Neural progenitor cell (in vitro differentiated cells): ENCODE data around the gene ADAMTS20. TPM values are rescaled to one million over a fixed set of nuclear protein-coding genes. Genes with fewer than 3 reads are reported as not detected.

Source experiments
- DNase-seq: peaks from one replicate; pipeline ENCODE4 v3.0.0-alpha.2; 2016; ENCODE audit warnings: low spot score
- H2AFZ ChIP-seq: fragments of 200-600 bp; sonication (generic); replicated peaks from 2 replicates; pipeline ENCODE4 v1.6.1; 2016; ENCODE audit warnings: antibody characterized with exemption
- H3F3A ChIP-seq: fragments of 200-600 bp; sonication (generic); 2 replicates; pipeline ENCODE4 v1.6.1; 2016; ENCODE audit warnings: antibody characterized with exemption, low read depth
- H3K27ac ChIP-seq: fragments of 200-600 bp; sonication (generic); 2 replicates; pipeline ENCODE4 v1.5.1; 2016; ENCODE audit warnings: mild to moderate bottlenecking
- H3K27me3 ChIP-seq: fragments of 200-600 bp; sonication (generic); 2 replicates; pipeline ENCODE4 v1.6.1; 2016; ENCODE audit warnings: mild to moderate bottlenecking, moderate library complexity
- H3K36me3 ChIP-seq: fragments of 200-600 bp; sonication (generic); 2 replicates; pipeline ENCODE4 v1.5.1; 2016
- H3K4me1 ChIP-seq: fragments of 200-600 bp; sonication (generic); 2 replicates; pipeline ENCODE4 v1.6.1; 2016; ENCODE audit warnings: mixed run types
- H3K4me2 ChIP-seq: fragments of 200-600 bp; sonication (generic); 2 replicates; pipeline ENCODE4 v1.6.1; 2016
- H3K4me3 ChIP-seq: fragments of 200-600 bp; sonication (generic); 2 replicates; pipeline ENCODE4 v1.5.1; 2016
- H3K79me2 ChIP-seq: fragments of 200-600 bp; sonication (generic); 2 replicates; pipeline ENCODE4 v1.6.1; 2016; ENCODE audit warnings: low read depth
- H3K9ac ChIP-seq: fragments of 200-600 bp; sonication (generic); 2 replicates; pipeline ENCODE4 v1.6.1; 2016
- H3K9me3 ChIP-seq: fragments of 200-600 bp; sonication (generic); 2 replicates; pipeline ENCODE4 v1.5.1; 2016; ENCODE audit warnings: low read depth
- H4K20me1 ChIP-seq: fragments of 200-600 bp; sonication (generic); 2 replicates; pipeline ENCODE4 v1.6.1; 2016; ENCODE audit warnings: low read depth
- H3K27ac Mint-ChIP-seq: 3 replicates; pipeline ENCODE4 v1.8.0; 2021; ENCODE audit warnings: mixed read lengths
- H3K27me3 Mint-ChIP-seq: 2 replicates; pipeline ENCODE4 v1.8.0; 2022; ENCODE audit warnings: low read depth, mild to moderate bottlenecking, inconsistent platforms, moderate library complexity, mixed read lengths; ENCODE audit not compliant: insufficient read depth
- H3K36me3 Mint-ChIP-seq: 3 replicates; pipeline ENCODE4 v1.8.0; 2021; ENCODE audit warnings: mixed read lengths
- H3K4me1 Mint-ChIP-seq: 3 replicates; pipeline ENCODE4 v1.8.0; 2021; ENCODE audit warnings: mixed read lengths
- H3K4me3 Mint-ChIP-seq: 3 replicates; pipeline ENCODE4 v1.8.0; 2021; ENCODE audit warnings: mild to moderate bottlenecking, moderate library complexity, mixed read lengths
- H3K9me3 Mint-ChIP-seq: 3 replicates; pipeline ENCODE4 v1.8.0; 2020; ENCODE audit warnings: mixed read lengths
- CTCF ChIP-seq: fragments of 200-600 bp; sonication (generic); IDR thresholded peaks from 2 replicates; pipeline ENCODE4 v1.5.1; 2017; ENCODE audit warnings: antibody characterized with exemption, mild to moderate bottlenecking
- EZH2 ChIP-seq: fragments of 200-600 bp; sonication (generic); IDR thresholded peaks from 2 replicates; pipeline ENCODE4 v1.6.1; 2017; ENCODE audit warnings: antibody characterized with exemption, mild to moderate bottlenecking, moderate library complexity
- EZH2phosphoT487 ChIP-seq: fragments of 200-600 bp; sonication (generic); IDR thresholded peaks from 2 replicates; pipeline ENCODE4 v1.6.1; 2017; ENCODE audit warnings: antibody characterized with exemption
- total RNA-seq: library from RNA; depleted of rRNA; stranded (reverse); fragments of >200 nt; gene quantifications from 2 replicates; pipeline ENCODE4 v1.2.3, GENCODE V29; 2015; ENCODE audit warnings: low replicate concordance

ADAMTS20 gene
- total RNA-seq, 1 donor from 2014 or later, result 10.9 TPM

GRCh38 chr12:43381879-43382278, 170.1 kb downstream of the ADAMTS20 start:
- Histone ChIP-seq H3K4me2 (no peak overlapping the region), H3K9me3 (peaks cover 6% of the 10 kb centered on the region), H3K4me3 (no peak overlapping the region), H3K79me2 (no peaks in the 10 kb centered on the region), H3K36me3 (no peaks in the 10 kb centered on the region), H3K27ac (no peak overlapping the region), H3K27me3 (no peaks in the 10 kb centered on the region), H3K4me1 (no peaks in the 10 kb centered on the region), H4K20me1 (no peaks in the 10 kb centered on the region), H3K9ac (no peak overlapping the region), H2AFZ (no peak overlapping the region), H3F3A (no peaks in the 10 kb centered on the region)
- H3K27me3 Mint-ChIP-seq, result no peaks in the 10 kb centered on the region
- H3K9me3 Mint-ChIP-seq, result peaks cover 34% of the 10 kb centered on the region
- DNase-seq, result no peak
- H3K4me3 Mint-ChIP-seq, result no peak overlapping the region
- no peak overlapping the region for H3K27ac Mint-ChIP-seq
- H3K4me1 Mint-ChIP-seq, result no peaks in the 10 kb centered on the region
- TF ChIP-seq EZH2, result no peak
- no peak for TF ChIP-seq CTCF
- TF ChIP-seq EZH2phosphoT487, result no peak
- H3K36me3 Mint-ChIP-seq, result peaks cover 15% of the 10 kb centered on the region

- Histone ChIP-seq H3K27me3 (no peaks in the 10 kb centered on the region), H3K4me1 (no peaks in the 10 kb centered on the region), H3K36me3 (no peaks in the 10 kb centered on the region), H3K9me3 (peaks cover 6% of the 10 kb centered on the region), H2AFZ (no peak overlapping the region), H3F3A (no peaks in the 10 kb centered on the region), H3K4me2 (no peak overlapping the region), H4K20me1 (no peaks in the 10 kb centered on the region), H3K79me2 (no peaks in the 10 kb centered on the region), H3K4me3 (no peak overlapping the region), H3K9ac (no peak overlapping the region), H3K27ac (no peak overlapping the region)
- Mint-ChIP-seq H3K36me3 (peaks cover 6% of the 10 kb centered on the region), H3K4me1 (no peaks in the 10 kb centered on the region), H3K4me3 (no peak overlapping the region), H3K27ac (no peak overlapping the region), H3K9me3 (peaks cover 13% of the 10 kb centered on the region), H3K27me3 (no peaks in the 10 kb centered on the region)
- TF ChIP-seq EZH2phosphoT487 (no peak), CTCF (no peak)
- DNase-seq, result no peak
Observed at GRCh38 chr12:43378448-43378847, 173.6 kb downstream of the ADAMTS20 start.

GRCh38 chr12:43370263-43370662, 181.7 kb downstream of the ADAMTS20 start:
- Mint-ChIP-seq H3K4me3 (no peak overlapping the region), H3K27ac (no peak overlapping the region), H3K27me3 (no peaks in the 10 kb centered on the region), H3K4me1 (no peaks in the 10 kb centered on the region), H3K9me3 (no peaks in the 10 kb centered on the region), H3K36me3 (no peaks in the 10 kb centered on the region)
- DNase-seq, result no peak
- Histone ChIP-seq H2AFZ (no peak overlapping the region), H3K4me3 (no peak overlapping the region), H3K9ac (no peak overlapping the region), H3K27me3 (no peaks in the 10 kb centered on the region), H3K4me1 (no peaks in the 10 kb centered on the region), H3F3A (no peaks in the 10 kb centered on the region), H3K4me2 (no peak overlapping the region), H3K9me3 (no peaks in the 10 kb centered on the region), H3K27ac (no peak overlapping the region), H3K79me2 (no peaks in the 10 kb centered on the region), H3K36me3 (no peaks in the 10 kb centered on the region), H4K20me1 (no peaks in the 10 kb centered on the region)
- TF ChIP-seq CTCF, result no peak
- no peak for TF ChIP-seq EZH2
- no peak for TF ChIP-seq EZH2phosphoT487
